Body of pancreas (tissue), 4 donors: ENCODE results near the gene TRPM3. TPM values are rescaled to one million over a fixed set of nuclear protein-coding genes. Genes with fewer than 3 reads are reported as not detected.

Experiments
- ATAC-seq: fragments of 150-250 bp; one replicate; pipeline ENCODE4 v1.9.1; 2016
- DNase-seq, 4 donors: peaks; one replicate each; pipeline ENCODE4 v3.0.0-alpha.2; 2019
- H3K27ac ChIP-seq, 4 donors: fragments of 200-600 bp; sonication (generic); 1 replicate in 3 of 4; 2 replicates in 1 of 4; pipeline versions ENCODE4 v1.5.1 to v1.6.1; 2016 to 2019; ENCODE audit warnings: mild to moderate bottlenecking in 1 of 4, mixed read lengths in 1 of 4, moderate library complexity in 1 of 4
- H3K27me3 ChIP-seq, 2 donors: fragments of 200-600 bp; sonication (generic); one replicate each; pipeline ENCODE4 v1.6.0; 2016; ENCODE audit warnings: mild to moderate bottlenecking in 1 of 2
- H3K36me3 ChIP-seq, 2 donors: fragments of 200-600 bp; sonication (generic); replicated peaks in 1 of 2; 2 replicates each; pipeline ENCODE4 v1.5.1; 2016; ENCODE audit warnings: low read depth in 2 of 2; ENCODE audit not compliant: insufficient read depth in 1 of 2
- H3K4me1 ChIP-seq: fragments of 200-600 bp; sonication (generic); one replicate; pipeline ENCODE4 v1.6.0; 2016
- H3K4me3 ChIP-seq, 2 donors: fragments of 200-600 bp; sonication (generic); 1 replicate in 1 of 2; 2 replicates in 1 of 2; pipeline ENCODE4 v1.5.1; 2016 to 2019
- H3K9me3 ChIP-seq, 3 donors: fragments of 200-600 bp; sonication (generic); 1 replicate in 2 of 3; 2 replicates in 1 of 3; pipeline ENCODE4 v1.5.1; 2016
- CTCF ChIP-seq, 7 experiments: fragments of 450-650 bp in 4 of 7; fragments of 200-600 bp in 3 of 7; sonication (generic) in 3 of 7; IDR thresholded peaks; one replicate each; pipeline ENCODE4 v1.5.1; 2016 to 2019; ENCODE audit warnings: antibody characterized with exemption in 7 of 7
- POLR2A ChIP-seq, 3 donors: fragments of 450-650 bp; IDR thresholded peaks; one replicate each; pipeline ENCODE4 v1.6.1; 2016; ENCODE audit warnings: antibody characterized with exemption in 3 of 3, mild to moderate bottlenecking in 2 of 3
- WGBS, 2 donors: methylation state at CpG; one replicate each; pipeline ENCODE4 v1.1.5; 2017; 5-methylcytosine and 5-hydroxymethylcytosine counted together
- intact Hi-C: fragments of 100-400 bp; cut with DNase I; formaldehyde crosslinking; loops from one replicate; pipeline ENCODE4 v1.15.1; 2023
- total RNA-seq, 2 donors: library from RNA; depleted of rRNA; stranded (reverse); fragments of >200 nt; gene quantifications; one replicate each; pipeline ENCODE4 v1.1.0, GENCODE V29; 2016

The TRPM3 gene
- total RNA-seq, 2 donors from 2014 or later: 0.78 to 1.3 TPM

- DNase-seq (no peak), ATAC-seq (no peak)
- Histone ChIP-seq H3K9me3 (no peaks in the 10 kb centered on the region), H3K4me1 (no peaks in the 10 kb centered on the region), H3K4me3 (no peak overlapping the region), H3K27me3 (no peaks in the 10 kb centered on the region), H3K27ac (no peak overlapping the region), H3K36me3 (no peaks in the 10 kb centered on the region)
- 83 to 88% methylated on average over 1 of the region's 1 CpG for WGBS, 2 donors
- TF ChIP-seq CTCF (IDR thresholded peaks at IDR 0.05): no peak
- TF ChIP-seq POLR2A (IDR thresholded peaks at IDR 0.05): no peak
- intact Hi-C loops: no loop called here
Measured at GRCh38 chr9:71112866-71113265, 8.6 kb downstream of the TRPM3 start.

- no peaks in the 10 kb centered on the region for H3K36me3 ChIP-seq
- H3K9me3 ChIP-seq: no peaks in the 10 kb centered on the region
- no peaks in the 10 kb centered on the region for H3K4me1 ChIP-seq
- no peak for ATAC-seq
- no peak for TF ChIP-seq POLR2A (IDR thresholded peaks at IDR 0.05)
- no peak overlapping the region for H3K27ac ChIP-seq
- no peak overlapping the region for H3K4me3 ChIP-seq
- no peaks in the 10 kb centered on the region for H3K27me3 ChIP-seq
- DNase-seq: no peak
- intact Hi-C loops: no loop called here
- WGBS, 2 donors: 42 to 50% methylated on average over 2 of the region's 2 CpGs
Measured at GRCh38 chr9:71108937-71109336, 12.5 kb downstream of the TRPM3 start.

- Histone ChIP-seq H3K9me3 (no peaks in the 10 kb centered on the region), H3K4me3 (no peak overlapping the region), H3K36me3 (no peaks in the 10 kb centered on the region), H3K27ac (no peak overlapping the region), H3K4me1 (no peaks in the 10 kb centered on the region), H3K27me3 (no peaks in the 10 kb centered on the region)
- TF ChIP-seq CTCF (IDR thresholded peaks at IDR 0.05) (no peak), POLR2A (IDR thresholded peaks at IDR 0.05) (no peak)
- DNase-seq (no peak), ATAC-seq (no peak)
- 73 to 83% methylated on average over 5 of the region's 5 CpGs for WGBS, 2 donors
- intact Hi-C loops: no loop called here
Measured at GRCh38 chr9:71106992-71107391, 14.4 kb downstream of the TRPM3 start.

GRCh38 chr9:71105192-71105591, 16.2 kb downstream of the TRPM3 start:
- TF ChIP-seq CTCF (IDR thresholded peaks at IDR 0.05) (no peak), POLR2A (IDR thresholded peaks at IDR 0.05) (no peak)
- WGBS, 2 donors: 86 to 88% methylated on average over 1 of the region's 1 CpG
- Histone ChIP-seq H3K4me1 (no peaks in the 10 kb centered on the region), H3K36me3 (no peaks in the 10 kb centered on the region), H3K4me3 (no peak overlapping the region), H3K9me3 (no peaks in the 10 kb centered on the region), H3K27ac (no peak overlapping the region), H3K27me3 (no peaks in the 10 kb centered on the region)
- intact Hi-C loops: no loop called here
- DNase-seq: no peak
- no peak for ATAC-seq

GRCh38 chr9:71098801-71099200, 22.6 kb downstream of the TRPM3 start:
- Histone ChIP-seq H3K27ac (no peak overlapping the region), H3K4me3 (no peak overlapping the region), H3K27me3 (no peaks in the 10 kb centered on the region), H3K9me3 (no peaks in the 10 kb centered on the region), H3K36me3 (no peaks in the 10 kb centered on the region), H3K4me1 (peaks cover 12% of the 10 kb centered on the region)
- no peak for DNase-seq
- intact Hi-C loops: no loop called here
- ATAC-seq: no peak
- 55 to 63% methylated on average over 2 of the region's 2 CpGs for WGBS, 2 donors
- TF ChIP-seq CTCF (IDR thresholded peaks at IDR 0.05) (no peak), POLR2A (IDR thresholded peaks at IDR 0.05) (no peak)
